Loucy (cell line): ENCODE data around the gene KRT2.

ENCODE experiments used
- H2AFZ ChIP-seq: fragments of 200-600 bp; sonication (generic); 2 replicates; pipeline ENCODE4 v1.6.0; 2016; ENCODE audit warnings: antibody characterized with exemption, mild to moderate bottlenecking, low read length, moderate library complexity
- H3F3A ChIP-seq: fragments of 200-600 bp; 2 replicates; pipeline ENCODE4 v1.6.0; 2016; ENCODE audit warnings: antibody characterized with exemption, low read depth, mild to moderate bottlenecking
- H3K27me3 ChIP-seq: fragments of 200-600 bp; sonication (generic); 2 replicates; pipeline ENCODE4 v1.6.1; 2014; ENCODE audit warnings: low read length, mild to moderate bottlenecking; ENCODE audit not compliant: insufficient read depth, poor library complexity, severe bottlenecking
- H3K36me3 ChIP-seq: fragments of 200-600 bp; sonication (generic); 2 replicates; pipeline ENCODE4 v1.6.1; 2016; ENCODE audit warnings: low read length; ENCODE audit not compliant: insufficient read depth
- H3K4me1 ChIP-seq: fragments of 200-600 bp; sonication (generic); 2 replicates; pipeline ENCODE4 v1.5.1; 2014; ENCODE audit warnings: low read length, mild to moderate bottlenecking; ENCODE audit not compliant: insufficient read depth, poor library complexity, severe bottlenecking
- H3K4me2 ChIP-seq: fragments of 200-600 bp; sonication (generic); 2 replicates; pipeline ENCODE4 v1.6.0; 2014; ENCODE audit warnings: antibody characterized with exemption, low read length, low read depth, mild to moderate bottlenecking; ENCODE audit not compliant: poor library complexity, severe bottlenecking
- H3K4me3 ChIP-seq: fragments of 200-600 bp; sonication (generic); 2 replicates; pipeline ENCODE4 v1.5.1; 2014; ENCODE audit warnings: low read length, mild to moderate bottlenecking, mixed read lengths; ENCODE audit not compliant: poor library complexity, severe bottlenecking
- H3K79me2 ChIP-seq: fragments of 200-600 bp; sonication (generic); 2 replicates; pipeline ENCODE4 v1.6.1; 2014; ENCODE audit warnings: low read length; ENCODE audit not compliant: insufficient read depth
- H3K9ac ChIP-seq: fragments of 200-600 bp; sonication (generic); 2 replicates; pipeline ENCODE4 v1.6.0; 2014; ENCODE audit warnings: mild to moderate bottlenecking, low read depth, low read length, moderate library complexity; ENCODE audit not compliant: poor library complexity, severe bottlenecking
- H3K9me2 ChIP-seq: fragments of 200-600 bp; sonication (generic); replicated peaks from 2 replicates; pipeline ENCODE4 v1.6.1; 2016; ENCODE audit warnings: low read depth, low read length, mixed read lengths
- H3K9me3 ChIP-seq: fragments of 200-600 bp; sonication (generic); 2 replicates; pipeline ENCODE4 v1.6.1; 2014; ENCODE audit warnings: mild to moderate bottlenecking, antibody characterized with exemption, low read length, low read depth; ENCODE audit not compliant: insufficient read depth
- H4K20me1 ChIP-seq: fragments of 200-600 bp; sonication (generic); 2 replicates; pipeline ENCODE4 v1.6.0; 2014; ENCODE audit warnings: antibody characterized with exemption, low read length, mild to moderate bottlenecking; ENCODE audit not compliant: insufficient read depth, poor library complexity, severe bottlenecking
- EZH2phosphoT487 ChIP-seq: fragments of 200-600 bp; IDR thresholded peaks from 2 replicates; pipeline ENCODE4 v1.6.1; 2018; ENCODE audit warnings: antibody characterized with exemption, mild to moderate bottlenecking, moderate library complexity, borderline replicate concordance
- TF ChIP-seq, protein P1 (sequence below): fragments of 200-600 bp; sonication (generic); conservative IDR thresholded peaks from 2 replicates; pipeline ENCODE4 v1.5.1; 2014; ENCODE audit warnings: mild to moderate bottlenecking, antibody characterized with exemption, low read length

KRT2 gene

DNA sequence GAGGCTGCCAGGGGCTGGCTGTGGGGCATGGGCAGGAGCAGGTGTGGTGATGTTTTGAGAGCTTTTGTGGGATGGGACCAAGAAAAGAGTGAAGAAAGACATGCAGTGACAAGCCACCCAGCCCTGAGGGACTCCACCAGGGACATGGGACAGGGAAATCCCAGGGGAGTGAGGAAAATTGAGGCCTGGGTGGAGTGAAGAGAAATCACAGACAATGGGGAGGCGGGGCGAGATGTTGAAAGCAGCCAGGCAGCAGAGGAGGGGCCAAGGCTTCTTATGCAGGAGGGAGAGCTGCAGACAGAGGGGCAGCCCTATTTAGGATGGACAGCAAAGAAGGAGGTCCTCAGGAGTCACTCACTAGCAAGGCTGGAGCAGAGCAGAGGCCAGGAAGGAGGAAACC lies 32.4 kb upstream of the KRT2 start:
- H3K36me3 ChIP-seq: no peaks in the 10 kb centered on the region
- H3K4me3 ChIP-seq: no peak overlapping the region
- no peaks in the 10 kb centered on the region for H3K79me2 ChIP-seq
- no peaks in the 10 kb centered on the region for H4K20me1 ChIP-seq
- no peak overlapping the region for H2AFZ ChIP-seq
- H3K9me3 ChIP-seq: no peaks in the 10 kb centered on the region
- no peak overlapping the region for H3K9ac ChIP-seq
- no peaks in the 10 kb centered on the region for H3F3A ChIP-seq
- H3K27me3 ChIP-seq: no peaks in the 10 kb centered on the region
- H3K9me2 ChIP-seq: no peaks in the 10 kb centered on the region
- peaks cover 42% of the 10 kb centered on the region for H3K4me1 ChIP-seq
- H3K4me2 ChIP-seq: no peak overlapping the region
- TF ChIP-seq EZH2phosphoT487: no peak
- TF ChIP-seq, protein P1, sequence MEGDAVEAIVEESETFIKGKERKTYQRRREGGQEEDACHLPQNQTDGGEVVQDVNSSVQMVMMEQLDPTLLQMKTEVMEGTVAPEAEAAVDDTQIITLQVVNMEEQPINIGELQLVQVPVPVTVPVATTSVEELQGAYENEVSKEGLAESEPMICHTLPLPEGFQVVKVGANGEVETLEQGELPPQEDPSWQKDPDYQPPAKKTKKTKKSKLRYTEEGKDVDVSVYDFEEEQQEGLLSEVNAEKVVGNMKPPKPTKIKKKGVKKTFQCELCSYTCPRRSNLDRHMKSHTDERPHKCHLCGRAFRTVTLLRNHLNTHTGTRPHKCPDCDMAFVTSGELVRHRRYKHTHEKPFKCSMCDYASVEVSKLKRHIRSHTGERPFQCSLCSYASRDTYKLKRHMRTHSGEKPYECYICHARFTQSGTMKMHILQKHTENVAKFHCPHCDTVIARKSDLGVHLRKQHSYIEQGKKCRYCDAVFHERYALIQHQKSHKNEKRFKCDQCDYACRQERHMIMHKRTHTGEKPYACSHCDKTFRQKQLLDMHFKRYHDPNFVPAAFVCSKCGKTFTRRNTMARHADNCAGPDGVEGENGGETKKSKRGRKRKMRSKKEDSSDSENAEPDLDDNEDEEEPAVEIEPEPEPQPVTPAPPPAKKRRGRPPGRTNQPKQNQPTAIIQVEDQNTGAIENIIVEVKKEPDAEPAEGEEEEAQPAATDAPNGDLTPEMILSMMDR: no peak

DNA sequence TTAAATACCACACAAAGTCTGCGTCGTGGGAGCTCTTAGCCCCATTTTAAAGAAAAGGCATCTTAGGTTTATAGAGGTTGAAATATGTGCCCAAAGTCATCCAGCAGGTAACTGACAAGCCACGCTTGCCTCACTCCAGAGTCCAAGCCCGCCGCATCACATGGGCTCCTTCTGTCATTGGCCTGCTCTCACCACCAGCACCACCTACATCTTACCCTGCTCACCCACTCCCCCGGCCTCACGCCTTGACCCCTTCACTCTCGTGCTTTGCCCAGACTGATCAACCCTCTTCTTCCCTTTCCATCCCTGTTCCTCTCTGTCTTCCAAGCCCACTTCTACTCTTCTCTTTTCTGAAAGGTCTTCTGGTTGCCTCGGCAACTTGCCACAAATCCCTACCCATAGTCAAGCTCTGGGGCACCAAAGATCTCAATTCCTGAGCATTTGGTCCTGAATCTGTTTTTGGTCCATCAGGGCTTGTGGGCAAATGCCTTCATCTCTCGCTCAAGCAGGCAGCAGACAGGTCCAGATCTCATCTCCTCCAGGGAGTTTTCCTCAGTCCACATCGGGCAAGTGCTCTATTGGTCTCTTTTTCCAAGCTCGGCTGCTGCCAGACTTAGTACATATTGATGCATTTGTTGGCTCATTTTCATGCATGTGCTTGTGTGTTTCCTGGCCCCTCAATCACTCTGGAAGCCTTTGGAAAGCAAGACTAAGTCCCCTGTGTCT lies 31.7 kb upstream of the KRT2 start:
- Histone ChIP-seq H3K79me2 (no peaks in the 10 kb centered on the region), H3K4me2 (no peak overlapping the region), H3K9me2 (no peaks in the 10 kb centered on the region), H2AFZ (no peak overlapping the region), H3F3A (no peaks in the 10 kb centered on the region), H3K9me3 (no peaks in the 10 kb centered on the region), H4K20me1 (no peaks in the 10 kb centered on the region), H3K36me3 (no peaks in the 10 kb centered on the region), H3K4me3 (no peak overlapping the region), H3K4me1 (peaks cover 42% of the 10 kb centered on the region), H3K9ac (no peak overlapping the region), H3K27me3 (no peaks in the 10 kb centered on the region)
- TF ChIP-seq, protein P1: no peak
- no peak for TF ChIP-seq EZH2phosphoT487

DNA sequence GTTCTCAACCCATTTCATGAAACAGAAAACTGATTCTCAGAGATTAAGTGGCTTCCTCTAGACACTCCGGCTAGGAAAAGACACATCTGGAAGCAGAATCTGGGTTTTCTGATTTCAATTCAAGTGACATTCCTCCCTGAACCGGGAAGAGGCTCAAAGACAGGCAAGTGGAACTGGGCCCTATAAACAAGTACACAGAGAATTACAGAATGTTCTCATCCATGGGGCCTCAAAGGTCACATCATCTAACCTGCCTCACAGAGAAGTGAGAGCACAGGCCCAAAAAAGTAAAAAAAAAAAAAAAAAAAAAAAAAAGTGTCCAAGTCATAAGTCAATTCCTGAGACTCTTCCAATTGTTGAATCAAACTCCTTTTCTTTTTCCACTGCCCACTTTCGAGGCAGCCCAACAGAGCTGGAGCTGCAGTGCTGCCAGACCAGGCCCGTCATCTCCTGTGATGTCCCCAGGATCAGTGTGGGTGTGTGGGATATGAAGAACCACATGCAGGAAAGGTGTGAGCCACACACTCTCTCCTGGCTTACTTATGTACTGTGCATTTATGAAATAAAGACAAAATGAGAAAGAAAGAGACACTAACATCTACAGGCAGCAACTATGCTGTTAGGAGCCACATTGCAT lies 31.0 kb upstream of the KRT2 start:
- no peaks in the 10 kb centered on the region for H4K20me1 ChIP-seq
- no peaks in the 10 kb centered on the region for H3F3A ChIP-seq
- H3K4me1 ChIP-seq: peaks cover 39% of the 10 kb centered on the region
- no peaks in the 10 kb centered on the region for H3K27me3 ChIP-seq
- H3K4me2 ChIP-seq: no peak overlapping the region
- no peaks in the 10 kb centered on the region for H3K9me2 ChIP-seq
- H3K9ac ChIP-seq: no peak overlapping the region
- no peaks in the 10 kb centered on the region for H3K36me3 ChIP-seq
- no peak for TF ChIP-seq EZH2phosphoT487
- TF ChIP-seq, protein P1: no peak
- no peak overlapping the region for H3K4me3 ChIP-seq
- no peaks in the 10 kb centered on the region for H3K79me2 ChIP-seq
- no peak overlapping the region for H2AFZ ChIP-seq
- H3K9me3 ChIP-seq: no peaks in the 10 kb centered on the region
